ENCODE measurements around the gene C2CD4A.

GRCh38 chr15:62068071-62068809, 1.5 kb downstream of the C2CD4A start:
- TF ChIP-seq CTCF (IDR thresholded peaks at IDR 0.05 in 2 of 3, conservative IDR thresholded peaks at IDR 0.05 in 1 of 3; ENCODE audit: borderline replicate concordance in 1 of 3, insufficient read depth in 1 of 3, low read depth in 2 of 3, low read length in 2 of 3), result 0 out of 6 replicates have a peak, but pooled peaks of 2 of the 3 experiments have one; percentile 12 to 19
- TF ChIP-seq POLR2A (IDR thresholded peaks at IDR 0.05; ENCODE audit: borderline replicate concordance, extremely low read depth, insufficient read depth, insufficient read length), result no peak
- no peak for TF ChIP-seq ZBTB33 (IDR thresholded peaks at IDR 0.05; ENCODE audit: extremely low read depth, insufficient replicate concordance, low read length)
- TF ChIP-seq EZH2 (IDR thresholded peaks at IDR 0.05), result no peak
- TF ChIP-seq MAX (IDR thresholded peaks at IDR 0.05), result peak; percentile 65
- TF ChIP-seq YY1 (IDR thresholded peaks at IDR 0.05; ENCODE audit: extremely low read depth, insufficient replicate concordance, low read depth, low read length), result no peak
- TF ChIP-seq POLR2AphosphoS5 (IDR thresholded peaks at IDR 0.05; ENCODE audit: low read depth, low read length), result no peak
- no peak for TF ChIP-seq TCF7L2 (IDR thresholded peaks at IDR 0.05; ENCODE audit: borderline replicate concordance, extremely low read depth, insufficient read depth, insufficient read length)
- 0 out of 2 replicates have a peak, but pooled peaks have one; percentile 32 for TF ChIP-seq CBX3 (IDR thresholded peaks at IDR 0.05; ENCODE audit: low read depth)
- no peak for TF ChIP-seq CEBPB (IDR thresholded peaks at IDR 0.05; ENCODE audit: low read depth)
- TF ChIP-seq EGR1 (IDR thresholded peaks at IDR 0.05; ENCODE audit: low read depth), result no peak
- TF ChIP-seq ZNF274 (IDR thresholded peaks at IDR 0.05; ENCODE audit: low read depth, low read length), result no peak
- TF ChIP-seq SIN3A (IDR thresholded peaks at IDR 0.05; ENCODE audit: low read depth), result no peak
